HepG2 (cell line): Measurements from ENCODE around the gene SPG7.

Experiments
- ASH2L ChIP-seq: fragments of 300-600, 200-600 bp; sonication (generic); IDR thresholded peaks from 2 replicates; pipeline ENCODE4 v1.7.0; 2017; ENCODE audit warnings: low read depth, mild to moderate bottlenecking, moderate library complexity, mixed read lengths, low read length; ENCODE audit not compliant: insufficient read length
- EZH2 ChIP-seq: conservative IDR thresholded peaks from 2 replicates; pipeline ENCODE4 v1.6.1; 2012; ENCODE audit warnings: mild to moderate bottlenecking, low read depth, low read length, moderate library complexity
- NCOA1 ChIP-seq: sonication (generic); formaldehyde crosslinking; IDR thresholded peaks from 2 replicates; pipeline ENCODE4 v1.9.0; 2021; ENCODE audit warnings: missing genetic modification reagents
- NFAT5 ChIP-seq: sonication (generic); formaldehyde crosslinking; IDR thresholded peaks from 2 replicates; pipeline ENCODE4 v1.4.0; 2020; ENCODE audit warnings: missing genetic modification reagents
- POLR2AphosphoS5 ChIP-seq: IDR thresholded peaks from 2 replicates; pipeline ENCODE4 v1.6.1; 2012; ENCODE audit warnings: low read depth, low read length

DNA sequence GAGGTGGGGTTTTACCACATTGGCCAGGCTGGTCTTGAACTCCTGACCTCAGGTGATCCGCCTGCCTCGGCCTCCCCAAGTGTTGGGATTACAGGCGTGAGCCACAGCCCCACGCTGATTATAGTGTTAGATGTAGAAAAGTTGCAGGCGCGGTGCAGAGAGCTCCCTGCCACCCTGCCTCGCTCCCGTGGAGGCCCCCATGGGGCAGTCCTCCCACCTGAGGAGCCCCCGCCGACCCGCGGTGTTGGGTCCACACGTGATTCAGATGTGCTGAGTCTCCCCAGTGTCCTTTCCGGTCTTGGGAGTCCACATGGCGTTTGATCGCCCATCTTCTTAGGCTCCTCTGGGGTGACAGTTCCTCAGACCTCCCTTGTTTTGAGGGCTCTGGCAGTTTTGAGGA, 47.1 kb downstream of the SPG7 start:
- TF ChIP-seq NCOA1 (no peak), POLR2AphosphoS5 (no peak), ASH2L (no peak), NFAT5 (CRISPR knock-in tag) (no peak), EZH2 (no peak)
